Measurements from ENCODE around the gene LIPT2. TPM values are rescaled to one million over a fixed set of nuclear protein-coding genes. Genes with fewer than 3 reads are reported as not detected.
A peak's percentile ranks its signal among the peaks of the same experiment; 100 is the strongest.

The LIPT2 gene
- total and polyA plus RNA-seq, 9 donors = 1.3 to 3.2 (median 2.3) TPM

- WGBS (ENCODE audit: insufficient coverage) = 73% methylated on average over 2 of the region's 4 CpGs
- H3K4me3 ChIP-seq (ENCODE audit: low read length) = no peak overlapping the region
- H3K27ac ChIP-seq (ENCODE audit: low read length) = no peak overlapping the region
- no peaks in the 10 kb centered on the region for H3K36me3 ChIP-seq (ENCODE audit: control insufficient read depth, insufficient read depth, low read length)
- DNase-seq = no peak
- H3K4me1 ChIP-seq (ENCODE audit: control insufficient read depth, insufficient read depth, low read length) = peaks cover 9% of the 10 kb centered on the region
- peaks cover 6% of the 10 kb centered on the region for H3K27me3 ChIP-seq (ENCODE audit: control insufficient read depth, insufficient read depth, low read length)
- H3K9me3 ChIP-seq (replicated peaks; ENCODE audit: control insufficient read depth, low read depth, low read length) = no peaks in the 10 kb centered on the region
Observed at GRCh38 chr11:74468058-74468457, 25.5 kb downstream of the LIPT2 start.

- peak within 1 kb of the TSS; percentile 53 for H3K4me3 ChIP-seq (ENCODE audit: low read length)
- peaks cover 6% of the 10 kb centered on the region for H3K27me3 ChIP-seq (ENCODE audit: control insufficient read depth, insufficient read depth, low read length)
- peaks cover 9% of the 10 kb centered on the region for H3K4me1 ChIP-seq (ENCODE audit: control insufficient read depth, insufficient read depth, low read length)
- H3K9me3 ChIP-seq (replicated peaks; ENCODE audit: control insufficient read depth, low read depth, low read length) = no peaks in the 10 kb centered on the region
- no peak within 1 kb of the TSS for H3K27ac ChIP-seq (ENCODE audit: low read length)
- H3K36me3 ChIP-seq (ENCODE audit: control insufficient read depth, insufficient read depth, low read length) = no peaks in the 10 kb centered on the region
- WGBS (ENCODE audit: insufficient coverage) = 5% methylated on average over 41 of the region's 62 CpGs
- peak; percentile 41 for DNase-seq
Observed at GRCh38 chr11:74466916-74467885, 26.3 kb downstream of the LIPT2 start, which contains the start of gene KCNE3. KCNE3 (minus strand) TSS chr11:74467549; CDS start chr11:74457563, 9,986 bp downstream.

GRCh38 chr11:74465291-74465708 is 28.2 kb downstream of the LIPT2 start:
- H3K27me3 ChIP-seq (ENCODE audit: control insufficient read depth, insufficient read depth, low read length) = peaks cover 6% of the 10 kb centered on the region
- peaks cover 9% of the 10 kb centered on the region for H3K4me1 ChIP-seq (ENCODE audit: control insufficient read depth, insufficient read depth, low read length)
- H3K4me3 ChIP-seq (ENCODE audit: low read length) = no peak overlapping the region
- no CpG with 5 or more reads among the region's 2 CpGs for WGBS (ENCODE audit: insufficient coverage)
- no peaks in the 10 kb centered on the region for H3K36me3 ChIP-seq (ENCODE audit: control insufficient read depth, insufficient read depth, low read length)
- no peaks in the 10 kb centered on the region for H3K9me3 ChIP-seq (replicated peaks; ENCODE audit: control insufficient read depth, low read depth, low read length)
- no peak overlapping the region for H3K27ac ChIP-seq (ENCODE audit: low read length)
- no peak for DNase-seq

- no peaks in the 10 kb centered on the region for H3K36me3 ChIP-seq (ENCODE audit: control insufficient read depth, insufficient read depth, low read length)
- no CpG with 5 or more reads among the region's 1 CpG for WGBS (ENCODE audit: insufficient coverage)
- peaks cover 6% of the 10 kb centered on the region for H3K27me3 ChIP-seq (ENCODE audit: control insufficient read depth, insufficient read depth, low read length)
- H3K4me3 ChIP-seq (ENCODE audit: low read length) = no peak overlapping the region
- DNase-seq = no peak
- H3K9me3 ChIP-seq (replicated peaks; ENCODE audit: control insufficient read depth, low read depth, low read length) = no peaks in the 10 kb centered on the region
- H3K4me1 ChIP-seq (ENCODE audit: control insufficient read depth, insufficient read depth, low read length) = peaks cover 9% of the 10 kb centered on the region
- no peak overlapping the region for H3K27ac ChIP-seq (ENCODE audit: low read length)
Observed at GRCh38 chr11:74464746-74465145, 28.8 kb downstream of the LIPT2 start.

- Histone ChIP-seq H3K4me1 (ENCODE audit: control insufficient read depth, insufficient read depth, low read length) (peaks cover 9% of the 10 kb centered on the region), H3K27me3 (ENCODE audit: control insufficient read depth, insufficient read depth, low read length) (peaks cover 6% of the 10 kb centered on the region), H3K27ac (ENCODE audit: low read length) (no peak overlapping the region), H3K36me3 (ENCODE audit: control insufficient read depth, insufficient read depth, low read length) (no peaks in the 10 kb centered on the region), H3K9me3 (replicated peaks; ENCODE audit: control insufficient read depth, low read depth, low read length) (no peaks in the 10 kb centered on the region), H3K4me3 (ENCODE audit: low read length) (no peak overlapping the region)
- DNase-seq = no peak
- WGBS (ENCODE audit: insufficient coverage) = 70% methylated on average over 1 of the region's 1 CpG
Observed at GRCh38 chr11:74463216-74463615, 30.3 kb downstream of the LIPT2 start.

GRCh38 chr11:74462631-74463030 is 30.9 kb downstream of the LIPT2 start:
- H3K27ac ChIP-seq (ENCODE audit: low read length) = peak overlapping the region; percentile 42
- H3K9me3 ChIP-seq (replicated peaks; ENCODE audit: control insufficient read depth, low read depth, low read length) = no peaks in the 10 kb centered on the region
- peaks cover 7% of the 10 kb centered on the region for H3K4me1 ChIP-seq (ENCODE audit: control insufficient read depth, insufficient read depth, low read length)
- no peak overlapping the region for H3K4me3 ChIP-seq (ENCODE audit: low read length)
- H3K27me3 ChIP-seq (ENCODE audit: control insufficient read depth, insufficient read depth, low read length) = peaks cover 6% of the 10 kb centered on the region
- H3K36me3 ChIP-seq (ENCODE audit: control insufficient read depth, insufficient read depth, low read length) = no peaks in the 10 kb centered on the region
- DNase-seq = no peak
- WGBS (ENCODE audit: insufficient coverage) = 53% methylated on average over 4 of the region's 5 CpGs

GRCh38 chr11:74462009-74462408 is 31.5 kb downstream of the LIPT2 start:
- DNase-seq = peak; percentile 73
- H3K4me3 ChIP-seq (ENCODE audit: low read length) = peak overlapping the region; percentile 16
- H3K9me3 ChIP-seq (replicated peaks; ENCODE audit: control insufficient read depth, low read depth, low read length) = no peaks in the 10 kb centered on the region
- no peaks in the 10 kb centered on the region for H3K36me3 ChIP-seq (ENCODE audit: control insufficient read depth, insufficient read depth, low read length)
- peak overlapping the region; percentile 42 for H3K27ac ChIP-seq (ENCODE audit: low read length)
- 88% methylated on average over 1 of the region's 2 CpGs for WGBS (ENCODE audit: insufficient coverage)
- H3K27me3 ChIP-seq (ENCODE audit: control insufficient read depth, insufficient read depth, low read length) = peaks cover 5% of the 10 kb centered on the region
- H3K4me1 ChIP-seq (ENCODE audit: control insufficient read depth, insufficient read depth, low read length) = peaks cover 3% of the 10 kb centered on the region

- no peak overlapping the region for H3K27ac ChIP-seq (ENCODE audit: low read length)
- no peaks in the 10 kb centered on the region for H3K9me3 ChIP-seq (replicated peaks; ENCODE audit: control insufficient read depth, low read depth, low read length)
- 71% methylated on average over 2 of the region's 2 CpGs for WGBS (ENCODE audit: insufficient coverage)
- no peak overlapping the region for H3K4me3 ChIP-seq (ENCODE audit: low read length)
- no peaks in the 10 kb centered on the region for H3K27me3 ChIP-seq (ENCODE audit: control insufficient read depth, insufficient read depth, low read length)
- H3K36me3 ChIP-seq (ENCODE audit: control insufficient read depth, insufficient read depth, low read length) = no peaks in the 10 kb centered on the region
- H3K4me1 ChIP-seq (ENCODE audit: control insufficient read depth, insufficient read depth, low read length) = no peaks in the 10 kb centered on the region
- DNase-seq = peak; percentile 50
Observed at GRCh38 chr11:74460481-74461154, 32.9 kb downstream of the LIPT2 start.

GRCh38 chr11:74460065-74460464 is 33.5 kb downstream of the LIPT2 start:
- H3K36me3 ChIP-seq (ENCODE audit: control insufficient read depth, insufficient read depth, low read length) = no peaks in the 10 kb centered on the region
- 100% methylated on average over 2 of the region's 4 CpGs for WGBS (ENCODE audit: insufficient coverage)
- no peaks in the 10 kb centered on the region for H3K27me3 ChIP-seq (ENCODE audit: control insufficient read depth, insufficient read depth, low read length)
- H3K27ac ChIP-seq (ENCODE audit: low read length) = no peak overlapping the region
- no peak overlapping the region for H3K4me3 ChIP-seq (ENCODE audit: low read length)
- DNase-seq = no peak
- no peaks in the 10 kb centered on the region for H3K9me3 ChIP-seq (replicated peaks; ENCODE audit: control insufficient read depth, low read depth, low read length)
- H3K4me1 ChIP-seq (ENCODE audit: control insufficient read depth, insufficient read depth, low read length) = no peaks in the 10 kb centered on the region

- no peaks in the 10 kb centered on the region for H3K27me3 ChIP-seq (ENCODE audit: control insufficient read depth, insufficient read depth, low read length)
- H3K27ac ChIP-seq (ENCODE audit: low read length) = no peak overlapping the region
- no CpG with 5 or more reads among the region's 1 CpG for WGBS (ENCODE audit: insufficient coverage)
- H3K36me3 ChIP-seq (ENCODE audit: control insufficient read depth, insufficient read depth, low read length) = no peaks in the 10 kb centered on the region
- no peak for DNase-seq
- H3K4me1 ChIP-seq (ENCODE audit: control insufficient read depth, insufficient read depth, low read length) = no peaks in the 10 kb centered on the region
- H3K4me3 ChIP-seq (ENCODE audit: low read length) = no peak overlapping the region
- H3K9me3 ChIP-seq (replicated peaks; ENCODE audit: control insufficient read depth, low read depth, low read length) = no peaks in the 10 kb centered on the region
Observed at GRCh38 chr11:74459584-74459983, 33.9 kb downstream of the LIPT2 start.
